ENCODE results near the gene BHLHA15.

DNA sequence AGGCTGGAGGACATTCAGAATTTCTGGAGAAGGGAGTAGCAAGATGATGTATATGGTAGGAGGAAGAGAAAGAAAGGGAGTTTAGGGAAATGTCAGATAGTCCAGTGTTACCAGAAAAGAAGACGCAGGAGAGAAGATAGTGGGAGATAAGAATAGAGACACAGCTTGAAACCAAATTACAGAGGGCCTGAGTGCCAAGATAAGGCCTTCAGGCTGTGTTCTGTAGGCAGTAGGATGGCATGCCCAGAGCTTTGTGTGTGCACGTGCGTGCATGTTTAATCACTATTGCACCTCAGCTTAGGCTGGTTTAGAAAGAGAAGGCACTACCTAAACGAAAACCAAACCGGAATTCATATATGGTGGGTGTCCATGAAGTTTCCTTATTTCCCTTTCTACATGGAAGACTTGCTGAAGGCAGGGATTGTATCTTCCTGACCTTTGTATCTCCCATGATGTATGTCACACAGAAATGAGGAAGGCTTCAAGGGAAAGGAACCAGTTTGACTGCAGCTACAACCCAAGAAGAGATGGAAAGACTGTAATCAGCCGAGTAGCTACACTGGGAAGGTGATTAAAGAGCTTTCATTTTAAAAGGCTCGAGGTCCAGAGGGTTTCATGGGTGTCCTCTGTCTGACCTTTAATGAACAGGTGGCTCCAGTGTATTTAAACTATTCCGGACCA, 35.8 kb upstream of the BHLHA15 start:
- TF ChIP-seq, protein P1, sequence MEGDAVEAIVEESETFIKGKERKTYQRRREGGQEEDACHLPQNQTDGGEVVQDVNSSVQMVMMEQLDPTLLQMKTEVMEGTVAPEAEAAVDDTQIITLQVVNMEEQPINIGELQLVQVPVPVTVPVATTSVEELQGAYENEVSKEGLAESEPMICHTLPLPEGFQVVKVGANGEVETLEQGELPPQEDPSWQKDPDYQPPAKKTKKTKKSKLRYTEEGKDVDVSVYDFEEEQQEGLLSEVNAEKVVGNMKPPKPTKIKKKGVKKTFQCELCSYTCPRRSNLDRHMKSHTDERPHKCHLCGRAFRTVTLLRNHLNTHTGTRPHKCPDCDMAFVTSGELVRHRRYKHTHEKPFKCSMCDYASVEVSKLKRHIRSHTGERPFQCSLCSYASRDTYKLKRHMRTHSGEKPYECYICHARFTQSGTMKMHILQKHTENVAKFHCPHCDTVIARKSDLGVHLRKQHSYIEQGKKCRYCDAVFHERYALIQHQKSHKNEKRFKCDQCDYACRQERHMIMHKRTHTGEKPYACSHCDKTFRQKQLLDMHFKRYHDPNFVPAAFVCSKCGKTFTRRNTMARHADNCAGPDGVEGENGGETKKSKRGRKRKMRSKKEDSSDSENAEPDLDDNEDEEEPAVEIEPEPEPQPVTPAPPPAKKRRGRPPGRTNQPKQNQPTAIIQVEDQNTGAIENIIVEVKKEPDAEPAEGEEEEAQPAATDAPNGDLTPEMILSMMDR (IDR thresholded peaks at IDR 0.05; ENCODE audit: insufficient read depth, low read length) = no peak
- TF ChIP-seq, protein P2, sequence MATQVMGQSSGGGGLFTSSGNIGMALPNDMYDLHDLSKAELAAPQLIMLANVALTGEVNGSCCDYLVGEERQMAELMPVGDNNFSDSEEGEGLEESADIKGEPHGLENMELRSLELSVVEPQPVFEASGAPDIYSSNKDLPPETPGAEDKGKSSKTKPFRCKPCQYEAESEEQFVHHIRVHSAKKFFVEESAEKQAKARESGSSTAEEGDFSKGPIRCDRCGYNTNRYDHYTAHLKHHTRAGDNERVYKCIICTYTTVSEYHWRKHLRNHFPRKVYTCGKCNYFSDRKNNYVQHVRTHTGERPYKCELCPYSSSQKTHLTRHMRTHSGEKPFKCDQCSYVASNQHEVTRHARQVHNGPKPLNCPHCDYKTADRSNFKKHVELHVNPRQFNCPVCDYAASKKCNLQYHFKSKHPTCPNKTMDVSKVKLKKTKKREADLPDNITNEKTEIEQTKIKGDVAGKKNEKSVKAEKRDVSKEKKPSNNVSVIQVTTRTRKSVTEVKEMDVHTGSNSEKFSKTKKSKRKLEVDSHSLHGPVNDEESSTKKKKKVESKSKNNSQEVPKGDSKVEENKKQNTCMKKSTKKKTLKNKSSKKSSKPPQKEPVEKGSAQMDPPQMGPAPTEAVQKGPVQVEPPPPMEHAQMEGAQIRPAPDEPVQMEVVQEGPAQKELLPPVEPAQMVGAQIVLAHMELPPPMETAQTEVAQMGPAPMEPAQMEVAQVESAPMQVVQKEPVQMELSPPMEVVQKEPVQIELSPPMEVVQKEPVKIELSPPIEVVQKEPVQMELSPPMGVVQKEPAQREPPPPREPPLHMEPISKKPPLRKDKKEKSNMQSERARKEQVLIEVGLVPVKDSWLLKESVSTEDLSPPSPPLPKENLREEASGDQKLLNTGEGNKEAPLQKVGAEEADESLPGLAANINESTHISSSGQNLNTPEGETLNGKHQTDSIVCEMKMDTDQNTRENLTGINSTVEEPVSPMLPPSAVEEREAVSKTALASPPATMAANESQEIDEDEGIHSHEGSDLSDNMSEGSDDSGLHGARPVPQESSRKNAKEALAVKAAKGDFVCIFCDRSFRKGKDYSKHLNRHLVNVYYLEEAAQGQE (IDR thresholded peaks at IDR 0.05; ENCODE audit: insufficient replicate concordance, low read depth) = no peak
- TF ChIP-seq POLR2AphosphoS5 (IDR thresholded peaks at IDR 0.05; ENCODE audit: low read depth) (no peak), GABPA (IDR thresholded peaks at IDR 0.05; ENCODE audit: low read depth) (no peak)

Data from HL-60 (cell line).